Stimulated activated CD8-positive, alpha-beta memory T cell treated with anti-CD3 and anti-CD28 coated beads, Interleukin-4, amount 100 ng/mL, for 1 hour (primary cell): Measurements from ENCODE around the gene ARNT2.

Experiments used
- DNase-seq, 2 donors: peaks; one replicate each; pipeline ENCODE4 v3.0.0-alpha.2; 2020; ENCODE audit warnings: low read depth in 2 of 2, low spot score in 1 of 2

Gene ARNT2

GRCh38 chr15:80405970-80406369 is 1.8 kb downstream of the ARNT2 start:
- DNase-seq = no peak

GRCh38 chr15:80411788-80412288 is 7.7 kb downstream of the ARNT2 start:
- no peak for DNase-seq

- DNase-seq = no peak
Observed at GRCh38 chr15:80414546-80415357, 10.6 kb downstream of the ARNT2 start.

- DNase-seq = no peak
Observed at GRCh38 chr15:80415358-80415670, 11.1 kb downstream of the ARNT2 start.

GRCh38 chr15:80416702-80417101 is 12.5 kb downstream of the ARNT2 start:
- no peak for DNase-seq

- DNase-seq = no peak
Observed at GRCh38 chr15:80418892-80419537, 14.8 kb downstream of the ARNT2 start.

GRCh38 chr15:80419546-80419945 is 15.4 kb downstream of the ARNT2 start:
- DNase-seq = no peak

- no peak for DNase-seq
Observed at GRCh38 chr15:80420658-80421057, 16.5 kb downstream of the ARNT2 start.

GRCh38 chr15:80423215-80423614 is 19.0 kb downstream of the ARNT2 start:
- DNase-seq = no peak

- DNase-seq = no peak
Observed at GRCh38 chr15:80424381-80424780, 20.2 kb downstream of the ARNT2 start.

GRCh38 chr15:80426316-80426715 is 22.1 kb downstream of the ARNT2 start:
- no peak for DNase-seq

- DNase-seq = no peak
Observed at GRCh38 chr15:80429964-80430363, 25.8 kb downstream of the ARNT2 start.

GRCh38 chr15:80431635-80432344 is 27.6 kb downstream of the ARNT2 start:
- no peak for DNase-seq

GRCh38 chr15:80432345-80432702 is 28.1 kb downstream of the ARNT2 start:
- no peak for DNase-seq

GRCh38 chr15:80433836-80434235 is 29.7 kb downstream of the ARNT2 start:
- no peak for DNase-seq

- DNase-seq = no peak
Observed at GRCh38 chr15:80434926-80435720, 30.9 kb downstream of the ARNT2 start.

- no peak for DNase-seq
Observed at GRCh38 chr15:80436511-80437307, 32.5 kb downstream of the ARNT2 start.

- DNase-seq = no peak
Observed at GRCh38 chr15:80437334-80437891, 33.2 kb downstream of the ARNT2 start.

- no peak for DNase-seq
Observed at GRCh38 chr15:80439140-80439539, 35.0 kb downstream of the ARNT2 start.

GRCh38 chr15:80440024-80440423 is 35.8 kb downstream of the ARNT2 start:
- no peak for DNase-seq
